GM21381 (cell line): ENCODE results near the gene SLC25A26.
"Not testable (repeated sequence)": the region's sequence is repeated elsewhere in the genome, so short reads cannot be mapped to it uniquely, and the experiment has no call there.

ENCODE experiments used
- ATAC-seq: cut with Tn5 transposase; IDR thresholded peaks from one replicate; pipeline ENCODE4 v1.9.1; 2021; ENCODE audit warnings: mild to moderate bottlenecking, moderate library complexity; ENCODE audit not compliant: unreplicated experiment

Gene SLC25A26

GRCh38 chr3:66226093-66226492 is 5.3 kb downstream of the SLC25A26 start:
- ATAC-seq: not testable (repeated sequence)

DNA sequence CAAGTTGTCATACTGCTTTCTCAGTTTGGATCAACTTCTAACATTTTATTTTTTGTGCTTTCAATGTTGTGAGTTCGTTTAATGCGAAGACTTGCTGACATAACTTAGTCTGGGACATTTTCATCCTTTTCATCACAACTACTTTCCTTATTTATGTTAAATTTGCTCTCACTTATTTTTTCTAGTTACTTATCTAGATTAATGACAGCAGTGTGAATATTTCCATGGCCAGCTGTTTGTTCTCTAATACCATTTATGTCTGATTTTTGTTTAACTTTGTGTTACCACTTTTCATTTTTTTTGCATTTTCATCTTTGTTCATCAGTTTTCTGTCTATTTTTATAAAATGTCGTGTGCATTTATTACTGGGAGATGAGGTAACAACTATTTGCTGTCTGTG is 6.2 kb downstream of the SLC25A26 start:
- ATAC-seq: no peak

- ATAC-seq: no peak
Measured at GRCh38 chr3:66227915-66228314, 7.1 kb downstream of the SLC25A26 start.

DNA sequence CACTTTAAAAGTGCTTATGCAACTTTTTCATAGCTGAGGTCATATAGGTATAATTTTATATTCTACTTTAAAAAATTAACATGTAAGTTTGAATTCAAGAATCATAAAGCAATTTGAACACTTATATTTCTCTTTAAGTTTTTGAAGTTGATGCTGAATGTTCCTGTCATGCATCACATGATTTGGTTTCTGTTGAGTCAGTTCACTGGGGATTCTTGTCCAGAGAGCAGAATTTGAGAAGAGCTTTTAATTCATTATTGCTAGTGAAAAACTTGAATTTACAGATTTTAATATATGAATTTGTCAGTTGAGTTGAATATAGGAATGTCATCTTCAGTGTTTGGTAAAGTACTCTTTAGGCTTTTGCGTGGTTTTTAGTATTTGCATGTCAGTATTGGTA is 7.9 kb downstream of the SLC25A26 start:
- ATAC-seq: no peak

DNA sequence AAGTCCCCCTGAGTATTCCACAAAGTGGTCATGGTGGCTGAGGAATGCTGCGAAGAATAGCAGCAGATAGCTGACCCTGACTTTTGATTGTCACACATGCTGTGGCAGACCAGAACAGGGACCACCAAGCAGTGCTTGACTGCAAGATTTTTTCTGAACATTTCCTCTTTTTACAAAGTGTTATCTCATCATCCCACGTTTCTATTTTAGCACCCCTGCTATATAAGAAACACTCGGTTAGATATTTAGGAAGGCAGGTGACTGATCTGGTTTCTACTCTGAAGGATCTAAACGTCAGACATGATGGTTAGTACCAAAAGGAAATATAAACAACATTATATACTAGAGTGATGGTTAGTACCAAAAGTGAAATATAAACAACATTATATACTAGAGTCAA is 9.1 kb downstream of the SLC25A26 start:
- no peak for ATAC-seq

GRCh38 chr3:66233033-66233432 is 12.2 kb downstream of the SLC25A26 start:
- ATAC-seq: no peak

GRCh38 chr3:66236281-66236680 is 15.5 kb downstream of the SLC25A26 start:
- no peak for ATAC-seq

DNA sequence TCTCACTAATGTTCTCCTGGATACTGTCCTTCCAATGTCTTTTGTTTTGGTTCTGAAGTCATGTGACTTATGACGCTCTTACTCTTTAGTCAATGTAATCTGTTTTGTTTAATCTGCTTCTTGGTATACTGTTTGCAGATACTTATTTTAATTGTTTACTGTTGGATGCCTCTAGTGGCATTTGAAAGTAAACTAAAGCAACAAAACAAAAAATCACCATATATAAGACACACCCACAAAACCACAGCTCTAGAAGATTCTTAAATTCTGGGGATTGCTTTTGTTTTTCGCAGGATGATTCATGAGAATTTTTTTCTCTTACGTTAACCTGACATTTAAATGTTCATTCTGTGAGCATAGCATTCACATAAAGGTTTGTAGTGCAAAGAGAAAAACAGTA is 16.8 kb downstream of the SLC25A26 start:
- no peak for ATAC-seq

GRCh38 chr3:66239513-66240123 is 18.8 kb downstream of the SLC25A26 start:
- no peak for ATAC-seq

DNA sequence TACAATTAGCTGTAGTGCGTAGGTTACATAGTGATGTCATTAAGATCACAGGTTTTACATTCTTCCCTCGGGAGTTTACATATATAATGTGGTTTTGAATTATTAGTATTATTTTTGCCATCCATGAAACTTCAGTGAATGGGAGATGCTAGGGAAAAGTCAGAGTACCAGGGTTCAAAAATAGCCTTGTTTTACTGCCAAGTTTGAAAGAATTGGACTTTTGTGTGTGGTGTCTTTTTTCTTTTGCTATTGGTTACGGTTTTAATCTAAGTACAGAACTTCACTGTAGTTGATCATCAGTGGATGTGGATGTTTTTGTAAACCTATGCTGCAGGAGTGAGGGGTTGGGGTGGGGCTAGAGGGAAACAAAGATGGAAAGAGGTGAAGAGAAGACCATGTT is 20.7 kb downstream of the SLC25A26 start:
- no peak for ATAC-seq

- no peak for ATAC-seq
Measured at GRCh38 chr3:66242788-66243464, 22.1 kb downstream of the SLC25A26 start.

DNA sequence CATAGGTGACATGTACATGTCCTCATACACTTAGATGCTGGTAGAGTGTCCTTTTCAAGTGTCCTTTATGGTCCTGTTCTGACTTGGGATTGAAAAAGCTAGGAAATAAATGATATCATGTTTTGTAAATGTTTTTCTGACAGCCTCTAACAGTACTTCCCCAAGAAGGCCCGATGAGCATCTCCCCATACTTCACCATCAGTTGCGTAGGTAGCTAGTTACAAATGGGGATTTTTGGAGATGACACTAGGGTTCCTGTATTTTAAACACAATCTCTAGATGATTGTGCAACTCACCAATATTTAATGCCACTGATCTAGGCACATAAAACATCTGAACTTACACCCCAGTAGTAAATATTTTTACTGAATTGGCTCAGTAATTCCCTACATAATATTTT is 27.8 kb downstream of the SLC25A26 start:
- ATAC-seq: no peak

DNA sequence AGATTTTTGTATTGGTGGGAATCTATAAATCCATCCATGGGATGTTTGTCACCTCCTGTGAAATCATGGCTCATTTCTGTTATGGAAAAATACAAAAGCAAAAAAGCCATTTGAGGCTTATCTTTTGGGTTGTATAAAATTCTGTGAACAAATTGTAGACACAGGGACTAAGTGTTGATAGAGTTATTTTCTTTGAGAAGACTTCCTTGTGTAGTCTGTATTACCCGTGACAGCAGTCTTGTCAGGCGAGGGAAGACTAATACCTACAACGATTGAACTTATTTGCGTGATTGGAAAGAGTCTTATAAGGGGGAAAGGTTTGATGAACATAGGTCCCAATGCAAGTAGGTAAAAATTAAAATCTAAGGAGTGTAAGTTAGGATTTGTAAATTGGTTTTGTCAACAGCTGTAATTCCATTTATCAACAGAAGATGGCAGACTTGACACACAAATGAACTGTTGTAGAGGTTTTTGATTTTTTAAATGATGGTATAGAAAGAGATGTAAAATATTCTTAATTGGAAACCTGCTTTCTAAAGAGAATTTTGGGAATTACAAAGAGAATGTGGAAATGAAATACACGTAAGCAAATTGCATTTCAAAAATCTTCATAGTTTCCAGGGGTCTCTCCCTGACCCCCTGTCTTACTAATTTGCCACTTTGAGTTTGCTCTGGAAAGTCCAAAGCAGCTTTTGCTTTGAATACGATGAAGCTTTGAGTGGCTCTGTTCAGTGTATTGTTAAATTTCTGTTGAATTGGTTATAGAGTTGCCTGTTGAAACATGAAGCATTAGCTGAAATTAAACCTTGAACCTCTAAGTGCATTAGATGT is 33.2 kb downstream of the SLC25A26 start:
- ATAC-seq: no peak

DNA sequence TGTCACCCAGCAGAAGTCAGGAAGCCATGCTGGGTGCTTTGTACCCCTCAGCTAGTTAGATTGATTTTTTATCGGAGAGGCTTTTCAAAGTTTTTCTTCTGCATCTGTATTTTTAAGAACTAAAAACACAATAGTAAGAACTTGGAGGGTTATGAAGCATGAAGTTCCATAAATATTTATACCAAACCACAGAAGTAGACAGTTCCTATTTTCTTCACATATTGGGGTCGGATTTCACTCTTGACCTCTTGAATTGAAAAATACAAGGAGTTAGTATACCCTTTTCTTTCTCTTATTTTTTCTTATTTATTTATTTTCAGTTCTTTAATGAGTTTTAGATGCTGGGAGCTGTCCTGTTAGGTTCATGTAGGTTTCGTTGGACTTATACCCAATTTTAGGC is 35.1 kb downstream of the SLC25A26 start:
- ATAC-seq: no peak

DNA sequence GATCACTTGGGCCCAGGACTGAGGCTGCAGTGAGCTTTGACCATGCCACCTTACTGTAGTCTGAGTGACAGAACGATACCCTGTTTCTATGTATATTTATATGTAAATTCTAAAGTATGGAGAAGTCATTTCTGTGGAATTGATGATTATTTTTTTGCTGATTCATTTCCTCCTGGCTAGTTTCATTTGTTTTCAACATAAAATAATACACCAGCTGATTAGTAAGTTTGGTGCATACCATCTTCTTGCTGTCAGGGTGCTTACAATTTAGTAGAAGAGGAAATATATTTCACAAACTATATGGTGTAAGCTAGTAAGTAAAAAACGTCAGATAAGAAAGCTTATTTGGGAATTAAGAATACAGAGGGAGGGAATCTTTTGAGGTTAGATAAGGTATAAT is 36.0 kb downstream of the SLC25A26 start:
- no peak for ATAC-seq

DNA sequence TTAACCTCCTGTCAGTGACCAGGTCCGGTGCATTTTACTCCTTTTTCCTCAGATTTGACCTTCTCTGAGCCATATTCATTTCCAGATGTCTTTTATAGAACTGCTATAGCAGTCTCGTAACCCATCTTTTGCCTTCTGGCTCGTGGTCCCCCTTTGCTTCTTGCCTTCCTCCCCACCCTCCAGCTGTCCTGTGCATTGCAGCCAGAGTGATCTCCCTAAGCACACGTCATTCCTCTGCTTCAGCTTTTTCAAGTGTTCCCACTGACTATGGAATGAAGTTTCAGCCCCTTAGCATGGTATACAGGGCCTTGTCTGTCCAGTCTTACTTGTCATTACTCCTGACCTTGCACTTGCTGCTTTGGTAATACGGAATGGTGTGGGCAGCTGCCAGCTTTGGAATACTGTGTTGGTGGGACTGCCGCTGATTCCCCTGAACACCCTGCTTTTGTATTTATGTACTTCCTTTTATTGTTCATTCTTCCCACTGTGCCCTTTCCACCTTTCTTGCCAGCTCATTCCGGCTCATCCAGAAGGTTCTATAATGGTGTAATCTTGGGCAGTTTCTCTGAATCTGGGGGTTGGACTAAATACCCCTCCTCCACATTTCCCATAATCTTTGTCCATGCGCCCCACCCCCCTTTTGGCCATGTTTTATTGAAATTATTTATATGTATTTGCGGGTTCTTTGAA is 38.9 kb downstream of the SLC25A26 start:
- no peak for ATAC-seq

- ATAC-seq: no peak
Measured at GRCh38 chr3:66260431-66260830, 39.6 kb downstream of the SLC25A26 start.

DNA sequence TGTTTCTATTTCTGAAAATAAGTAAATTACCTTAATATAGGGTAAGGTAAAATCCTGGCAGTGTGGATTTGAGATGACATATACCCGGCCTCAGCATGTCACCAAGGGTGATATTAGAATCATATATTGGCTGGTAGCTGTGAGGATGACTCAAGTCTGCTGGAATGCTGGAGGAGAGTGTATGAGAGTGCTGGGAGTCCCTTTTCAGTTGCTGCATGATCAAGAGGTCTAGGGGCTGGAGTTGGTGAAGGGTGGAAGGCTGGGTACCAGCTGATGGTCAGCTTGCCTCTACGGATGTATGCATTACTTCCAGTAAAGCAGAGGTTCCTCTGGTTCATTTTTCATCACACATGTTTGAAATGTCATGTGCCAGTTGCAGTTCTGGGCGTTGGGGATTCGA is 40.6 kb downstream of the SLC25A26 start:
- no peak for ATAC-seq

GRCh38 chr3:66265649-66266048 is 44.8 kb downstream of the SLC25A26 start:
- ATAC-seq: no peak

- ATAC-seq: no peak
Measured at GRCh38 chr3:66266551-66266950, 45.8 kb downstream of the SLC25A26 start.

DNA sequence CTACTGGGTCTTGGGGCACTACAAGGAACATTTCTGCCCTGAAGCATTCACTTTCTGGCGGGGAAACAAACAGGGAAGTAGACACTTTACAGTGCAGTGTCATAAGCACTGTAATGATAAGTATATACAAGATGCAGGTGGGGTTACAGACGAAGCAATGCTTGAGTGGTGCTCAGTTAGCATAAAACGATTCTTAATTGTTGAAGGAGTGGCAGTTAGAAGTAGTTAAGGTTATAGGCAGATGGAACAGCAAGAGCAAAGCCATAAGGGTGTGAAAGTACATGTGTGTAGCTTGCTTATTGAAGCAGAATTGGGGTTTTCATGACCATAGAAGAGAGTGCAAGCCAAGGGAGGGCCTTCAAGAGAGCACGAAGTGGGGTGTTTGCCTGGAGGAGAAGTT is 46.2 kb downstream of the SLC25A26 start:
- no peak for ATAC-seq
